HEK293T (cell line): ENCODE results near the gene USP44.

ENCODE experiments used
- BHLHE40 ChIP-seq: fragments of 450-650 bp; IDR thresholded peaks from 2 replicates; pipeline ENCODE4 v1.6.1; 2016; ENCODE audit warnings: mild to moderate bottlenecking, moderate library complexity, borderline replicate concordance
- CTBP1 ChIP-seq: fragments of 450-650 bp; IDR thresholded peaks from 2 replicates; pipeline ENCODE4 v1.6.1; 2016; ENCODE audit warnings: borderline replicate concordance
- ELF4 ChIP-seq: fragments of 450-650 bp; IDR thresholded peaks from 2 replicates; pipeline ENCODE4 v1.6.1; 2017; ENCODE audit warnings: antibody characterized with exemption
- FOXA1 ChIP-seq: fragments of 450-650 bp; IDR thresholded peaks from 2 replicates; pipeline ENCODE4 v1.6.1; 2016; ENCODE audit warnings: mild to moderate bottlenecking
- L3MBTL2 ChIP-seq: fragments of 450-650 bp; conservative IDR thresholded peaks from 2 replicates; pipeline ENCODE4 v1.6.1; 2016; ENCODE audit warnings: mild to moderate bottlenecking
- NFRKB ChIP-seq: fragments of 450-650 bp; IDR thresholded peaks from 2 replicates; pipeline ENCODE4 v1.6.1; 2016; ENCODE audit warnings: mild to moderate bottlenecking, moderate library complexity
- SP1 ChIP-seq: fragments of 450-650 bp; IDR thresholded peaks from 2 replicates; pipeline ENCODE4 v1.6.1; 2017
- TARDBP ChIP-seq: fragments of 450-650 bp; IDR thresholded peaks from 2 replicates; pipeline ENCODE4 v1.6.1; 2016

GRCh38 chr12:95545731-95546490 lies 5.4 kb downstream of the USP44 start:
- TF ChIP-seq TARDBP (no peak), L3MBTL2 (no peak), BHLHE40 (no peak), FOXA1 (no peak), NFRKB (no peak), ELF4 (no peak), CTBP1 (no peak), SP1 (no peak)
